Gastroesophageal sphincter (tissue), 4 donors: ENCODE measurements around the gene SERGEF. TPM values are rescaled to one million over a fixed set of nuclear protein-coding genes. Genes with fewer than 3 reads are reported as not detected.

ENCODE experiments used
- ATAC-seq: fragments of 150-250 bp; one replicate; pipeline ENCODE4 v1.9.1; 2016; ENCODE audit warnings: mild to moderate bottlenecking, moderate library complexity
- H3K27ac ChIP-seq, 4 donors: fragments of 200-600 bp; sonication (generic) in 3 of 4; 1 replicate in 3 of 4; 2 replicates in 1 of 4; pipeline ENCODE4 v1.5.1; 2016 to 2019
- H3K27me3 ChIP-seq: fragments of 200-600 bp; sonication (generic); one replicate; pipeline ENCODE4 v1.5.1; 2019
- H3K36me3 ChIP-seq, 2 donors: fragments of 200-600 bp; sonication (generic); one replicate each; pipeline ENCODE4 v1.5.1; 2019; ENCODE audit warnings: control low read depth in 1 of 2
- H3K4me1 ChIP-seq, 3 donors: fragments of 200-600 bp; sonication (generic); 1 replicate in 2 of 3; 2 replicates in 1 of 3; pipeline ENCODE4 v1.5.1; 2016 to 2019; ENCODE audit warnings: control low read depth in 2 of 3
- H3K4me3 ChIP-seq, 2 donors: fragments of 200-600 bp; sonication (generic); one replicate each; pipeline ENCODE4 v1.5.1; 2019; ENCODE audit warnings: mild to moderate bottlenecking in 1 of 2, moderate library complexity in 1 of 2
- H3K9me3 ChIP-seq, 3 donors: fragments of 200-600 bp; sonication (generic); one replicate each; pipeline ENCODE4 v1.5.1; 2017 to 2019; ENCODE audit warnings: control low read depth in 2 of 3
- EP300 ChIP-seq: sonication (generic); formaldehyde crosslinking; IDR thresholded peaks from one replicate; pipeline ENCODE4 v1.6.1; 2017; ENCODE audit warnings: antibody characterized with exemption, mild to moderate bottlenecking
- POLR2A ChIP-seq, 2 donors: fragments of 450-650 bp; IDR thresholded peaks; one replicate each; pipeline ENCODE4 v1.6.1; 2017; ENCODE audit warnings: antibody characterized with exemption in 2 of 2, mild to moderate bottlenecking in 2 of 2, moderate library complexity in 1 of 2
- POLR2AphosphoS5 ChIP-seq: sonication (generic); formaldehyde crosslinking; IDR thresholded peaks from one replicate; pipeline ENCODE4 v1.6.1; 2017; ENCODE audit warnings: antibody characterized with exemption
- WGBS, 2 donors: methylation state at CpG; one replicate each; pipeline ENCODE4 v1.1.5; 2018; ENCODE audit warnings: low coverage in 1 of 2; 5-methylcytosine and 5-hydroxymethylcytosine counted together
- total RNA-seq, 4 donors: library from RNA; depleted of rRNA; stranded (reverse); fragments of >200 nt; gene quantifications; one replicate each; pipeline ENCODE4 v1.1.0, GENCODE V29; 2016
- TF ChIP-seq, protein P1 (sequence below), 4 experiments: fragments of 200-600 bp in 2 of 4; fragments of 450-650 bp in 2 of 4; sonication (generic) in 1 of 4; IDR thresholded peaks; one replicate each; pipeline ENCODE4 v1.5.1; 2017 to 2019; ENCODE audit warnings: antibody characterized with exemption in 4 of 4, mild to moderate bottlenecking in 2 of 4, moderate library complexity in 2 of 4

Gene SERGEF
- total RNA-seq, 4 donors from 2014 or later: 35.5 to 42.5 (median 36.3) TPM

- Histone ChIP-seq H3K4me3 (no peak overlapping the region), H3K4me1 (no peaks in the 10 kb centered on the region), H3K27me3 (peaks cover 6% of the 10 kb centered on the region), H3K36me3 (no peaks in the 10 kb centered on the region), H3K9me3 (peaks cover 0 to 4% (median 0%) of the 10 kb centered on the region in 3 donors), H3K27ac (no peak overlapping the region)
- no peak for ATAC-seq
- TF ChIP-seq, protein P1, sequence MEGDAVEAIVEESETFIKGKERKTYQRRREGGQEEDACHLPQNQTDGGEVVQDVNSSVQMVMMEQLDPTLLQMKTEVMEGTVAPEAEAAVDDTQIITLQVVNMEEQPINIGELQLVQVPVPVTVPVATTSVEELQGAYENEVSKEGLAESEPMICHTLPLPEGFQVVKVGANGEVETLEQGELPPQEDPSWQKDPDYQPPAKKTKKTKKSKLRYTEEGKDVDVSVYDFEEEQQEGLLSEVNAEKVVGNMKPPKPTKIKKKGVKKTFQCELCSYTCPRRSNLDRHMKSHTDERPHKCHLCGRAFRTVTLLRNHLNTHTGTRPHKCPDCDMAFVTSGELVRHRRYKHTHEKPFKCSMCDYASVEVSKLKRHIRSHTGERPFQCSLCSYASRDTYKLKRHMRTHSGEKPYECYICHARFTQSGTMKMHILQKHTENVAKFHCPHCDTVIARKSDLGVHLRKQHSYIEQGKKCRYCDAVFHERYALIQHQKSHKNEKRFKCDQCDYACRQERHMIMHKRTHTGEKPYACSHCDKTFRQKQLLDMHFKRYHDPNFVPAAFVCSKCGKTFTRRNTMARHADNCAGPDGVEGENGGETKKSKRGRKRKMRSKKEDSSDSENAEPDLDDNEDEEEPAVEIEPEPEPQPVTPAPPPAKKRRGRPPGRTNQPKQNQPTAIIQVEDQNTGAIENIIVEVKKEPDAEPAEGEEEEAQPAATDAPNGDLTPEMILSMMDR (IDR thresholded peaks at IDR 0.05): no peak
- no peak for TF ChIP-seq POLR2A (IDR thresholded peaks at IDR 0.05)
- no peak for TF ChIP-seq POLR2AphosphoS5
- no peak for TF ChIP-seq EP300
- 50 to 90% methylated on average over 2 of the region's 10 CpGs for WGBS, 2 donors
Measured at GRCh38 chr11:17753641-17754040, 259.2 kb downstream of the SERGEF start.

GRCh38 chr11:17753153-17753552 lies 259.7 kb downstream of the SERGEF start:
- H3K4me1 ChIP-seq: no peaks in the 10 kb centered on the region
- H3K36me3 ChIP-seq: no peaks in the 10 kb centered on the region
- H3K9me3 ChIP-seq: no peaks in the 10 kb centered on the region
- ATAC-seq: no peak
- TF ChIP-seq EP300: no peak
- no peak for TF ChIP-seq POLR2A (IDR thresholded peaks at IDR 0.05)
- TF ChIP-seq, protein P1 (IDR thresholded peaks at IDR 0.05): no peak
- no peak for TF ChIP-seq POLR2AphosphoS5
- H3K4me3 ChIP-seq: no peak overlapping the region
- H3K27ac ChIP-seq: no peak overlapping the region
- H3K27me3 ChIP-seq: peaks cover 8% of the 10 kb centered on the region
- WGBS, 2 donors: 50% methylated on average over 2 of the region's 5 CpGs; no CpG with 5 or more reads in 1 of the 2 donors

- no peaks in the 10 kb centered on the region for H3K9me3 ChIP-seq
- H3K4me3 ChIP-seq: no peak overlapping the region
- H3K27ac ChIP-seq: no peak overlapping the region
- H3K36me3 ChIP-seq: no peaks in the 10 kb centered on the region
- TF ChIP-seq, protein P1 (IDR thresholded peaks at IDR 0.05): no peak
- no peak for TF ChIP-seq EP300
- no peak for TF ChIP-seq POLR2A (IDR thresholded peaks at IDR 0.05)
- no peak for TF ChIP-seq POLR2AphosphoS5
- ATAC-seq: no peak
- 60 to 73% methylated on average over 3 to 5 of the region's 7 CpGs for WGBS, 2 donors
- no peaks in the 10 kb centered on the region for H3K4me1 ChIP-seq
- H3K27me3 ChIP-seq: peaks cover 18% of the 10 kb centered on the region
Measured at GRCh38 chr11:17752144-17752543, 260.7 kb downstream of the SERGEF start.

- no peak for ATAC-seq
- no peak overlapping the region for H3K27ac ChIP-seq
- H3K9me3 ChIP-seq: no peaks in the 10 kb centered on the region
- peaks cover 22% of the 10 kb centered on the region for H3K27me3 ChIP-seq
- H3K4me3 ChIP-seq: no peak overlapping the region
- 83% methylated on average over 1 of the region's 2 CpGs; no CpG with 5 or more reads in 1 of the 2 donors for WGBS, 2 donors
- H3K4me1 ChIP-seq: no peaks in the 10 kb centered on the region
- TF ChIP-seq POLR2AphosphoS5: no peak
- TF ChIP-seq, protein P1 (IDR thresholded peaks at IDR 0.05): no peak
- no peak for TF ChIP-seq EP300
- TF ChIP-seq POLR2A (IDR thresholded peaks at IDR 0.05): no peak
- no peaks in the 10 kb centered on the region for H3K36me3 ChIP-seq
Measured at GRCh38 chr11:17751558-17751957, 261.3 kb downstream of the SERGEF start.

GRCh38 chr11:17750801-17751165 lies 262.1 kb downstream of the SERGEF start:
- Histone ChIP-seq H3K27ac (no peak overlapping the region), H3K36me3 (no peaks in the 10 kb centered on the region), H3K4me3 (no peak overlapping the region), H3K9me3 (no peaks in the 10 kb centered on the region), H3K27me3 (peaks cover 22% of the 10 kb centered on the region), H3K4me1 (no peaks in the 10 kb centered on the region)
- TF ChIP-seq POLR2A (IDR thresholded peaks at IDR 0.05) (no peak), EP300 (no peak), POLR2AphosphoS5 (no peak)
- TF ChIP-seq, protein P1 (IDR thresholded peaks at IDR 0.05): no peak
- 79 to 80% methylated on average over 1 to 2 of the region's 2 CpGs for WGBS, 2 donors
- ATAC-seq: no peak
